HG03342 (cell line): ENCODE measurements around the gene CILP2.
A peak's percentile ranks its signal among the peaks of the same experiment; 100 is the strongest.

ENCODE experiments used
- ATAC-seq: cut with Tn5 transposase; IDR thresholded peaks from one replicate; pipeline ENCODE4 v1.9.1; 2021; ENCODE audit warnings: mild to moderate bottlenecking, moderate library complexity; ENCODE audit not compliant: unreplicated experiment

CILP2 gene

DNA sequence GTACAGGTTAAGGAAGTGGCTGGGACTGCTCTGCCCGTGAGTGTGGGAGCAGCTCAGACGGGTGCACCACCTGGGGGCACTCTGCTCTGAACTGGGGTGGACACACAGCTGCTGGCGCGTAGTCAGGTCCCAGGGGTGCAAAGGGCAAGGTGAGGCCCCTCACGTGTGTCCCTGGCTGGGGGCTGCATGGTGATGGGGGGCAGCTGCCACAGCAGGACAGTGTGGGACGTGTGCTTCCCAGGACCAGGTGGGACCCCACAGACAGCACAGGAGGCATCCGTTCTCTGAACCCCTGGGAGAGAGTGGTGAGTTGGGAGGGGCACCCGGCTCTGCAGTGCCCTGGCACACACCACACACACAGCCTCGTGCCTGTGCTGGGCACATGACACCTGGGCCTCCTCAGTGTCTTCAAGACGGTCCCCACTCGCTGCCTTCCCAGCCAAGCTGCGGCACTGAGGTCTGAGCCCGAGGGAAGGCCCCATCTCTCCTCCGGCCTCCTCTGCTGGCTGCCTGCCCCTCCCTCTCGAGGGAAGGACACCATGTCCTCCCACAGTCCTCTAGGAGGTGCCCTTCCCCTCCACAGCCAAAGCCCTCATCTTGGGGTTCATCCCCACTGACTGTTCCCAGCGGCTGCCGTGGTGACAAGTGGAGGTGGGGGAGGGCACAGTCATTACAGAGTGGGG lies 24.7 kb downstream of the CILP2 start:
- ATAC-seq = no peak

DNA sequence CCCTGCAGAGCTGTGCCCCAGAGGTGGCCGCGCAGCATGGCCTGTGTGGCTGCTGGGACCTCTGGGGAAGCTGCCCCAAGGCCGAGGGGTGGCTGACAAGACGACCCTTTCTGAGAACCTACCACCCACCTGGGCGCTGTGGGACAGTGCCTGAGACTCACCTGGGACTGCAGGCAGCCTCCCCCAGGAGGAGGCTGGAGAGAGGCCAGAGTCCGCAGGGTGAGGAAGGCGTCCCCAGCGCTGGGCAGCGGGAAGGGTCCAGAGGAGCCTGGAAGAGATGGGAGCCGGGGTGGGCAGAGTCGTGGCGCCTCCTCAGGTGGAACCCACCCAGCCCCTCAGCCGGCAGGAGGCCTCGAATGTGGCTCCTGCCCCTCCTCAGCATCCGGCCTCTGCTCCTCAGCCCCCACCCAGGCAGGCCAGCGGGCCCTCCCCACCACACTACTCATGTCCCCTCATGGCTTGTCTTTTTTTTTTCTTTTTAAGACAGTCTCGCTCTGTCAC lies 25.3 kb downstream of the CILP2 start:
- ATAC-seq = no peak

DNA sequence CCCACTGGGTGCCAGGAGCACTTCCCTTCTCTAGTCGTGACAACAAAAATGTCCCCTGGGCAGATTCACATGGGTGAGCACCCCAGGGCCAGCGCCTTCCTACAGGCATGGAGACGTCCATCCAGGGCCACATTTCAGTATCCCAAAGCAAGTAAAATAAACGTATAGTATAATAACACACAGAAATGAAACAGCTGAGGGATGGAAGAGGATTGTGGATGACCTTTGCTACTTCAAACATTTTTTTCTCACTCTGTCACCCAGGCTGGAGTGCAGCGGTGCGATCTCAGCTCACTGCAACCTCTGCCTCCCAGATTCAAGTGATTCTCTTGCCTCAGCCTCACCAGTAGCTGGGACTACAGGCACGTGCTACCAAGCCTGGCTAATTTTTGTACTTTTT lies 28.2 kb downstream of the CILP2 start:
- ATAC-seq = no peak

DNA sequence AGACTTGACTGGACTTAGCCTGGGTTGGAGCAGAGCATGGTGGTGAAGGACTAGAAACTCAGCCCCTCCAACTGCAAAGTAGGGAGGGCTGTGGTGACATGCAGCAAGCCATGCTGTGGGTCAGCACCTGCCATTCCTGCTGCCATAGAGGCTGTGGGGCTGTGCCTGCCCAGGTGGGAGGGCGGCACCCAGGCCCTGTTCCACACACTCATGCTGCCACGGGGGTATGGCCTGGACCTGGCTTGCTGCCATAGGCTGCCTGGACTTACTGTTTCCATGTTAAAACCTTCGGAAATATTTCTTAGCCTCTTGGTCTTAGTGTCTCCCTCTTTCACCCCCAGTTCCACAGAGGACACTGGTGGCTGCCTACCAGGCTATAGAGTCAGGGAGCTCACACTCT lies 29.3 kb downstream of the CILP2 start:
- ATAC-seq = no peak

DNA sequence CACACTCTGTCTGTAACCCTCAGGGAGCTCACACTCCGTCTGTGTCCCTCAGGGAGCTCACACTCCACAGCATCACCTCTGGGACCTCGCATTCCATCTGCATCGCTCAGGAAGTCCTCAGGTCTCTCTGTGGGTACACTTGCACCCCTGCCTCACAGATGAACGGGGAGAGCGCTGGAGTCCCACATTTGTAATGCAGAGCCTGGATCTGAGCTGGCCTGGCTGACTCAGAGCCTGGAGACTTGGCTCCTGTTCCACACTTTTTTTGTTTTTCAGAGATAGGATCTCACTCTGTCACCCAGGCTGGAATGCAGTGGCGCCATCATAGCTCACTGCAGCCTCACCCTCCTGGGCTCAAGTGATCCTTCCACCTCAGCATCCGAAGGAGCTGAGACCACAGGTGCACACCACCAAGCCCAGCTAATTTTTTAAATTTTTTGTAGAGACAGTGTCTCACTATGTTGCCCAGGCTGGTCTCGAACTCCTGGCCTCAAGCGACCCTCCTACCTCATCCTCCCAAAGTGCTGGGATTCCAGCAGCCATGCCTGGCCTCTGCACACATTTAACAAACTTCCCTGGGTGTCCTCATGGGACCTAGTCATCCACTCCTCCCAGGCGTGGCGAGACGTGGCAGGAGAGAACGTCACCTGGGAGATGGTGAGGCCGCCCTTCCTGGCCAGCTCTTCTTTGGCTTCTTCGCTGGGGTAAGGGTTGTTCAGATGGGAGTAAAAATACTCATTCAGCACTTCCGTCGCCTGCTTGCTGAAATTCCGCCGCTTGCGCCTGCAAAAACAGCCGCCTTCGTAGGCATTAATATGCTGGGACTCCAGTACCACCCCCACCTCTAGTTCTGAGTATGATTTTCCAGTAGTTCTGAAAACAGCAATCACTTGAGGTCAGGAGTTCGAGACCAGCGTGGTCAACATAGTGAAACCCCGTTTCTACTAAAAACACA lies 31.0 kb downstream of the CILP2 start:
- no peak for ATAC-seq

DNA sequence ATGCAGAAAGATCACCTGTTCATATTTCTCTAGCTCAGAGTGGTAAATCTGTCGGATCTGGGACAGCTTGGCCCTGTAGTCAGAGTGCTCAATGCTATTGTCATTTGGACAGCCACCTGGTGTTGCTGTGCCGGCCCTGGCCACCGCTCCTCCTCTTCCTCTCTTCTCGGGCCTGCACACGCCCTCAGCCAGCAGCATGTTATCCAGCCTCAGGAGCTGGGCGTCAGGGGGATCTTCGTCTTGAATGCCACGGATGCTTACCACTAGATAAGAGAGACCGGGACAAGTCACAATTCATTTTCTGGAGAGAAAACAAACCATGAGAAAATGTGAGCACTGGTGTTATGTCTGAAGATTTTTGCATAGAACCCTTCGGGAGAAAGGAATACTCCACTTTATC lies 32.5 kb downstream of the CILP2 start:
- no peak for ATAC-seq

DNA sequence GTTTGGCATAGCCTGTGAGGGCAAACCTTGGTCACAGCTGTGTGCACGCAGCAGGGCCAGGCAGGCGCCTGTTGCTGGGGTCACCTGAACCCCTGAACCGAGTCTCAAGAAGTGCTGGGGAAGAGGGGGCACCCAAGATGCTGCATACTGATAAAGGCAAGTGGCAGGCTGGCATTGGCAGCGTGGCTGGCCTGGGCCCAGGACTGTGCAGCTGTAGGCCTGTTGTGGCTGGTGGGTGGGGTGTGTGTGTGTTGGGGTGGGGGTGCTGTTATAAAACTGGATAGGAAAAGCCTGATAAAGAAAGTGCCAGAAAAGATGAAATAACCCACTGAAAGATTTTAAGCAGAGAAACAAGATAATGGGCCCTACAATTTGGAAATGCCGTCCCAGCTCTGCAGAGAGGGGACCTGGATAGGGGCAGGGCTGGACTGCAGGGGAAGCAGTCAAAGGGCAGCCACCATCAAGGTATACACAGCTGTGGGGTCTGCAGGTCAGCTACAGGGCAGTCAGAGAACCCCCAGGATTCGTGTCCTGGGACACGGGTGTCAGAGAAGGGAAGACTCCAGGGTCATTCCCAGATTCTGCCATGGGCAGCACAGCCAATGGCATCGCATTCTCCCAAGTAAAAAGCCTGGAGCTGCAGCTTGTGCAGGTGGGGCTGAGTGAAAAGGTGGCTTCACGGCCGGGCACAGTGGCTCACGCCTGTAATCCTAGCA lies 33.2 kb downstream of the CILP2 start:
- ATAC-seq = no peak

DNA sequence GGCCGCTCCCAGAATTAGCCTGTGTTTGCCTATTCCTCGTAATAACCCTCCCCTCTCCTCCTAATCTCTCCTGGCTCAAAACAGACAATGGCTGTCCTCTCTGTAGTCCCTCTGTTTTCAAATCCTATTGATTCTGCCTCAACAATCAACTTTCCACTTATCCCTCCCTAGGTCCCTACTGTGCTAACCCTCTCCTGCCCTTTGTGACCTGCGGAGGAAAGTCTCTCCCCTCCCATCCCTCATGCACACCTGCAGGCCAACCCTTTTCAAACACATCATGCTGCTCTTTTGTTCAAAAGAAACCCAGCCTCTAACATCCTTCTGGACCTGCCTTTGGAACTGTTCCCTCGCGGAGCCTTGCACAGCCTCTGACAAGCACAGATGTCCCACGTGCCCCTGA lies 37.3 kb downstream of the CILP2 start:
- no peak for ATAC-seq

DNA sequence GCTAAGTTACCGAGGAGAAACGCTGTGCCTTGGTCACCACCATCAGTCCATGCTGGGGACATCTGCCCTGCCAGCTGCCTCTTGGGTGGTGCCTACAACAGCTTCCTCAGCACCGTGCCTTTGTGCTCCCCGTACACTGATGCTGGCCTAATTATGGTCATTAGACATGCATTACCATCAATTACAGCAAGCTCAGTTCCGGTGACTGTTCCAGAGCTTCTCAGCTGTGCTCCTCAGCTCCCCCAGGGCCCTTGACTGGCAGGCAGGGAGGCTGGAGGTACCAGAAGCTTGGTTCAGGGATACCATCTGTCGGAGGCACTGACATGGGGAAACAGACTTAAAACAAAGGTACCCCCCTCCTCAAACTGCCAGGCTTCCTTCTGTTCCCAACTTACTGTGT lies 40.2 kb downstream of the CILP2 start:
- ATAC-seq = no peak

DNA sequence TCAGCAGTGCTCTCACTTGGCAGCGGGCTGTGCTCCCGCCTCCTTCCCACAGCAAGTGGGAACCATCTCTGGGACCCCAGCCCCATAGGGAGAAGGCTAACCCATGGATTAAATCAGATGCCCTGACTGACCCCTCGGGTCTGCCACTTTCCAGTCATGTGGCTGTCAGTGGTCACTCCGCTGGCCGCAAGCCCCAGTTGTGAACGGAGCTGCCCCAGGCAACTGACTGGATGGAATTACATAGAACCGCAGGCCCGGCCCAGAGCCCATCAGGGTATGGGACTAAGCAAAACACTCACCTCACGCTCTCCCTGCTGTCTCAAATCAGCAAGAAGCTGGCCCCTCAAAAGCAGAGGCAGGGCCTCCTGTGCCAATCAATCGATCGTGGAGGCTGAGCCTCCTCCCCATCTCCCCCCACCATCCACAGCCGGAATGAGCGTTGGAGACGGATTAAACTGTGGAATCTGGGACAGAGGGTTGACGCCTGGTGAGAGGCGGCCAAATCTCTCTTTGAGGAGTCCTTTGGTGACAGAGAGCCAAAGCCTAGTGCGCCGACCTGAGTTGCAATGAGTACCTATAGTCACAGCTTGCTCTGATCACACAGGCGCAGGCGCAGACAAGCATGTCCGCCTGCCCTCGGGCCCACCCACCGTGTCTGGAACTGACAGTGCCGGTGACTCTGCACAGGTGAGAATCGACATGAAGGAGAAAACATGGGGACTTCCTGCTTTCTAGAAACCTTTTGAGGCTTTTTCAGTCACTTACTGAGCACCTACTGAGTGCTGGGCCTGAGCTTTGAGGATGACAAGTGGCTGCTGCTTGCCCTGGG lies 41.7 kb downstream of the CILP2 start:
- no peak for ATAC-seq

DNA sequence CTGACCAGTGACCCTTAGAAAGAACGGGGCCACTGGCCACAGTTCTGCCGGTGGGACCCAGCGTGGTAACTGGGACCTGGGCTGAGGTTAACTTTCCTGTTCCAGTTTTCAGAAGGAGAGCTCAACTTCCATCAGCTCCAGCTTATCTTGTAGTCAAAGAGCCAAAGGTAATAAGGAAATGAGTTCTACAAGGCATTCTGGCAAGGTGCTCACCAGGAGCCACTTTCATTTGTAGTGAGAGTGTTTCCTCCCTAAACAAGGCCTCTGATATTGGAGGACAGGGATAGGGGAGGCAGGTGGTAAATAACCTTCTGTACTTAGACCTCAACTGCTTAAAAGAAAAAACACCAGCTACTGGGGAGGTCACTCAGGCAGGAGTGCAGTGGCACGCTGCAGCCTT lies 42.4 kb downstream of the CILP2 start:
- ATAC-seq = no peak

DNA sequence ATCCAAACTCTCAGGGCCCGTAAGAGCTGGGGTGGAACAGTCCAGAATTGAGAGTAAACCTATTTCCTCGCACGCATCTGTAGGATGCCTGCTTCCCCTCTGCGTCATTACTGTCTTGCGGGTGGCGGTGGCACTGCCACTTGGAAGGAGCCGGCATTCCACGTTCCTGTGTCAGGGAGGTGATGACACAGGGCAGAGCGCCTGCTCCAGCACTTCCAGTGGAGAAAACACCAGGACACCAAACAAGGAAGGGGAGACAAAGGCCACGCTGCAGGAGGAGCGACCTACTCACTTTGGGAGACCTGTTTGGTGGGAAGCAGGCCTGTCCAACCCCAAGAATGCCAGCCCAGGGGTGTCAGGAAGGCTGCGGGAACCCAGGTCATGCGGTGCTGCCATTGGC lies 43.3 kb downstream of the CILP2 start:
- no peak for ATAC-seq

DNA sequence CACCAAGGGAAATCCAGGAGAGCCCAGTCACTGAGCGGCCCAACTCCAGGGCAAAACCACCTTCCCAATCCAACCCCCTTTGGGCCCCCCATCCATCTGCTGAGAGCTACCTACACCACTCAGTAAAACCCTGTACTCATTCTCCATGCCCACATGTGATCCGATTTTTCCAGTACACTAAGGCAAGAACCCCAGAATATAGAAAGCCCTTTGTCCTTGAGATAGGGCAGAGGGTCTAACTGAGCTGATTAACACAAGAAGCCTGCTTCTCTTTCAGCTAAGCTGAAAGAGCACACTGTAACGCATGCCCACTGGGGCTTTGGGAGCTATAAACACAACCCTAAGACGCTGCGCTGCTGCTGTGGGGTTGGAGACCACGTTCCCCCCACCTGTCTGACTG lies 44.4 kb downstream of the CILP2 start:
- ATAC-seq = no peak

DNA sequence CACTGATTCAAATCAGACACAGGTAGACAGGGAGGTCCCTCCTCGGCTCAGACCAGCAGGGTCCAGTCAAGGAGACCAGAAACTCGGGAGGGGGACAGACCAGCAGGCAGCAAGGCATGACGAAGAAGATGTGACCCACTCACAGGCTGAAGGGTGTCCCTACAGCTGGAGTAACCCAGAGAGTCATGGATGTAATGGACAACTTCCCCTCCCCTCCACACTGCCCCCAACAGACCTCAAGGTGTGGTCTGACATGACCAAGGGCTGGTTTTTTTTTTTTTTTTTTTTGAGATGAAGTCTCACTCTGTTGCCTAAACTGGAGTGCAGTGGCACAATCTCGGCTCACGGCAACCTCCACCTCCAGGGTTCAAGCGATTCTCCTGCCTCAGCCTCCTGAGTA lies 46.3 kb downstream of the CILP2 start:
- no peak for ATAC-seq

DNA sequence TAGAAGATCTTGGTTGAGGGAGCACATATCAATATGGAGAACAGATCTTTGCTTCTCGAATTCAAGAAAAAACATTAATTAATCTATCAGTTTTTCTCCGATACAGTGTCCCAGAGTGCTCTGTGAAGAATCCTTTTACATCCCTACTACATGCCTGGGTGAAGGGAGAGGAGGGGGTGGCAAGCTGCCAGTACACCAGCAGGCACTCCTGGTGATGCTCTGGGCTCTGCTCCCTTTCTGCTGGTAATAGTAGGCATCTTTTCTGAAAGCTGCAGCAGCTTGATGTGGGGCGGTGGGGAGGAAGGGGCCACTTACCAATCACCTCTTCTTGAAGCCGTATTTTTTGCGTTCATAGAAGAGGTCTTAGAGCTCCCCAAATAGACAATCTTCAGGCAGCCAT lies 49.7 kb downstream of the CILP2 start:
- ATAC-seq = no peak

DNA sequence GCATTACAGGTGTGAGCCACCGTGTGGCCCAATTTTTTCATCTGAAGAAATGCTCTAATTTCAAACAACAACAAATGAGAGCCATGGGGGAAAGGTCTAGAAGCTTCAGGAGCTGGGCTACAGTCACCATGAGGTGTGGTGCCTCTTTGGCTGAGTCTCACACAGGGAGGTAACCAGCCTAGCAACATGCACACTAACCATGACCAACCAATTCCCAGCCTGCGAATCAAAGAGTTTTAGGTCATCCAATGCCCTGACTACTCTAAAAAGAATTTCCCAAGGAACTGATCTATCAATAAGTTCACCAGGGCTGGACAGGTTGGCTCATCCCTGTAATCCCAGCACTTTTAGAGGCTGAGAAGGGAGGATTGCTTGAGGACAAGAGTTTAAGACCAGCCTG lies 50.5 kb downstream of the CILP2 start:
- no peak for ATAC-seq

DNA sequence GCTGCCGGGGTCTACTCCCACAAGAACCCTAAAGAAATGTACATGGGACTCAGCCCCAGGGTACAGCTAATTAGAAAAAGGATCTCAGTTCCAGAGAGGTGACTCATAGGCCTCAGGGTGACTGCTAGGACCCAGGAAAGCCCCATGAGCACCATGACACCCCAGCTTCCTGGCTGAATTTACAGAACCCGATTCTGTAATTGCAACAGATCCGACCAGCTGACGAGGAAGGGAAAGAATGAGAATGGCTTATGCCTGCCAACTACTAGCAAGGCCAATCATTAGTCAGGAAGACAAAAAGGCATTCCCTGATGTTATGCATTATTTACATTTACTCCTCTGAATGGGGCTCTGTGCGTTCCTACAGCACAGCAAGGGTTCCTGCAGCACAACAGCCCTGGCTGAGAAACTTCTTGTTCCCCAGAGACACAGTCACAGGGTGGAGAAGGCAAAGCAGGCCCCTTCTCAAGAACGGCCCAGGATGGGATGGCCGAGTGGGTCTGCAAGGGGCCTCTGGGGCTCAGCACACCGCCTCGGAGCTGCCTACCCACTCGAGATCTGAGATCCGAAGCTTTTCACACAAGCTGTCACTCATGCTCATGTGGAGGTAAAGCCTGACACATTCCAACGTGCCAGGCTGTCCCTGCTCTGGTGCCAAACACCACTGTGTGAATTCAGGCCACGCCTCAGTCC lies 53.2 kb downstream of the CILP2 start:
- peak; percentile 56 for ATAC-seq

DNA sequence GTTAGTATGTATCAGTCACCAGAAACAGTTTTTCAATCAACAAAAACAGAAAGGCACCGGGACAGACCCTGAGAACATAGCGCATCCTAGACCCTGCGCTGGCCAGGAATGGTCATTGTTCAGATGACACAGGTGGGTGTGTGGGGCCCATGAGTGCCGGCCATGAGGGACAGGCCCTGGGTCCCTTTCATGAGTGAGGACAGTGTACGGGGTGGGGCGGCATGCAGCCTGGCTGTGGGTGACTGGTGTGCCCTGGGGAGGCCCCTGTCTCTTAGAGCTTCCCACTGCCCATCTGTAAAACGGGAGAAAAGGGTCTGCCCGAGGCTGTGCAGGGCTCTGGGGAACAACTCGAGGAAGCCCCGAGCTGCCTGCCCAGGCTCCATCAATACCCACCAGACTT lies 54.6 kb downstream of the CILP2 start:
- no peak for ATAC-seq

DNA sequence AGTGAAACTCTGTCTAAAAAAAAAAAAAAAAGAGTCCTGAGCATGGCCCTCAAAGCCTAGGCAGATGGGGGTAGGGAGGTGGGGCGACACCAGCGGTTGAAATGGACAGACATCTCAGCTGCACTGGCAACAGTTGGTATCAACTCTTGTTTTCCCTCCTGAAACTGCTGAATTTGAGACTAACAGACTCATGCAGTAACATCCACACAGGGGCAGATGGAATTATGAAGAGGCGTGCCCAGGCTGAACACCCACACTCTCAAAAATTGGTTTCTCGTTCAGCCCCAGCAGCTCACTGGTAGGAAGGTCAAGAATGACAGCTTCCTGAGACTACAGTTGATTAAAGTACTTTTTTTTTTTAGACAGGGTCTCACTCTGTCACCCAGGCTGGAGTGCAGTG lies 56.3 kb downstream of the CILP2 start:
- no peak for ATAC-seq

DNA sequence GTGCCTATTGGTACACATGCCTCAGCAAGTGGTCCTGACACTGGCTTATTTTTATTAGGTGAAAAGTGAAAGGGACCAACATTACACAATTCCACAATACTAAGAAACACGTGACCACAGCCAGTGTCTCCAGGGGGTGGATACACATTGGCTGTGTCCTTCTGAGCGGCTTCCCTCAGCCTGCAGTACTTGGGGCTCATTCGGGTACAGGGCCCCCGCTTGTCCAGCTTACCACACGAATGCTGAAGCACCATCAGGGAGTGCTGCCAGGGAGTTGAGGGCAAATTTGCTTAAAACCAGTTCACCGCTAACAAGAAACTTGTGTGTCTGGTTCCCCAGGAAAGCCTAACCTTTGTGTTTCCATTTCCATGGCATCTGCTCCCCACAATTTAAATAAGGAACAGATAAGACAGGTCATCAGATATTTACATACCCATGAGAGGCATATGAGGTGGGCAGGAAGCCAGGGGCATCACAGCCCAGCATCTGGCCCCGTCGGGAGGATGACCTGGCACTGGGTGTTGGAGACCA lies 57.2 kb downstream of the CILP2 start:
- no peak for ATAC-seq
